K562 (cell line): ENCODE data around the gene ZNF213. TPM values are rescaled to one million over a fixed set of nuclear protein-coding genes. Genes with fewer than 3 reads are reported as not detected.

ENCODE experiments used
- BHLHE40 ChIP-seq: IDR thresholded peaks from 2 replicates; pipeline ENCODE4 v1.6.1; 2011; ENCODE audit warnings: low read length, improper control_type of control experiment
- CBX3 ChIP-seq, 2 experiments: IDR thresholded peaks; 1 replicate in 1 of 2; 2 replicates in 1 of 2; pipeline ENCODE4 v1.6.1; 2012; ENCODE audit warnings: inconsistent platforms in 2 of 2, low read length in 2 of 2, borderline replicate concordance in 1 of 2, control low read depth in 1 of 2
- DPF2 ChIP-seq: fragments of 450-650 bp; IDR thresholded peaks from 2 replicates; pipeline ENCODE4 v1.6.1; 2016
- KDM4B ChIP-seq, 2 experiments: fragments of 450-650 bp in 1 of 2; sonication (generic) in 1 of 2; IDR thresholded peaks; 2 replicates each; pipeline ENCODE4 v1.6.1; 2016 to 2017; ENCODE audit warnings: borderline replicate concordance in 2 of 2, antibody characterized with exemption in 1 of 2, low read depth in 1 of 2, mild to moderate bottlenecking in 1 of 2
- KLF6 ChIP-seq: fragments of 250-450 bp; sonication (Bioruptor Pico); IDR thresholded peaks from 2 replicates; pipeline ENCODE4 v1.4.0; 2020; ENCODE audit warnings: mild to moderate bottlenecking, moderate library complexity, borderline replicate concordance
- LEF1 ChIP-seq: fragments of 450-650 bp; IDR thresholded peaks from 2 replicates; pipeline ENCODE4 v1.6.1; 2016; ENCODE audit warnings: mild to moderate bottlenecking
- NR4A1 ChIP-seq, 2 experiments: fragments of 250-450 bp in 1 of 2; fragments of 450-650 bp in 1 of 2; sonication (Bioruptor Pico) in 1 of 2; IDR thresholded peaks; 2 replicates each; pipeline versions ENCODE4 v1.4.0 to v1.6.1; 2016 to 2020; ENCODE audit warnings: mild to moderate bottlenecking in 2 of 2, missing compliant biosample characterization in 1 of 2, missing genetic modification characterization in 1 of 2, moderate library complexity in 1 of 2
- POLR2A ChIP-seq: fragments of 450-650 bp; conservative IDR thresholded peaks from 2 replicates; pipeline ENCODE4 v1.6.1; 2016
- RBFOX2 ChIP-seq: fragments of 200-400 bp; formaldehyde crosslinking; IDR thresholded peaks from 2 replicates; pipeline ENCODE4 v1.6.1; 2017; ENCODE audit warnings: low read depth, mild to moderate bottlenecking, low read length, moderate library complexity
- SREBF2 ChIP-seq: sonication (generic); formaldehyde crosslinking; IDR thresholded peaks from 2 replicates; pipeline ENCODE4 v1.4.0; 2020; ENCODE audit warnings: mild to moderate bottlenecking, missing genetic modification reagents
- ZFX ChIP-seq: sonication (generic); formaldehyde crosslinking; IDR thresholded peaks from 2 replicates; pipeline ENCODE4 v1.8.0; 2022; ENCODE audit warnings: mild to moderate bottlenecking, missing genetic modification reagents, moderate library complexity
- ZKSCAN3 ChIP-seq: fragments of 250-450 bp; sonication (Bioruptor Pico); IDR thresholded peaks from 2 replicates; pipeline ENCODE4 v1.4.0; 2020
- polyA plus RNA-seq, 8 experiments: library from polyadenylated mRNA; depleted of rRNA in 4 of 8; stranded (reverse) in 5 of 8; unstranded in 3 of 8; fragments of >200 nt; fragmentation: Nextera tagmentation in 2 of 8; fragmentation: Illumina TruSeq in 1 of 8; extraction: Ambion mirVana in 2 of 8; extraction: Trizol in 1 of 8; gene quantifications; 2 replicates each; pipeline versions ENCODE4 v1.2.1 to v1.2.3, GENCODE V29; 2011 to 2014; ENCODE audit warnings: inconsistent platforms in 1 of 8, missing spikeins in 1 of 8
- total RNA-seq, 7 experiments: library from RNA; depleted of rRNA in 6 of 7; stranded (reverse); fragments of >200 nt in 6 of 7; fragmentation: Illumina TruSeq in 2 of 7; extraction: Trizol in 2 of 7; gene quantifications; 2 replicates each; pipeline versions ENCODE4 v1.2.1 to v1.2.3, GENCODE V29; 2011 to 2021; ENCODE audit warnings: low replicate concordance in 1 of 7
- TF ChIP-seq, protein P1 (sequence below), 2 experiments: fragments of 450-650 bp; conservative IDR thresholded peaks; 2 replicates each; pipeline ENCODE4 v1.6.1; 2017; ENCODE audit warnings: mild to moderate bottlenecking in 2 of 2, moderate library complexity in 2 of 2
- TF ChIP-seq, protein P2 (sequence below): sonication (generic); formaldehyde crosslinking; IDR thresholded peaks from 2 replicates; pipeline ENCODE4 v1.8.0; 2022; ENCODE audit warnings: mild to moderate bottlenecking, low read depth, missing genetic modification reagents
- TF ChIP-seq, protein P3 (sequence below): sonication (generic); formaldehyde crosslinking; IDR thresholded peaks from 2 replicates; pipeline ENCODE4 v1.8.1; 2023; ENCODE audit warnings: mild to moderate bottlenecking, missing genetic modification reagents

ZNF213 gene
- total and polyA plus RNA-seq, 9 of the 15 experiments (the other 6 are each of a cell fraction or from before 2014, with no cell fraction given): 0.49 to 10.0 (median 1.8) TPM

DNA sequence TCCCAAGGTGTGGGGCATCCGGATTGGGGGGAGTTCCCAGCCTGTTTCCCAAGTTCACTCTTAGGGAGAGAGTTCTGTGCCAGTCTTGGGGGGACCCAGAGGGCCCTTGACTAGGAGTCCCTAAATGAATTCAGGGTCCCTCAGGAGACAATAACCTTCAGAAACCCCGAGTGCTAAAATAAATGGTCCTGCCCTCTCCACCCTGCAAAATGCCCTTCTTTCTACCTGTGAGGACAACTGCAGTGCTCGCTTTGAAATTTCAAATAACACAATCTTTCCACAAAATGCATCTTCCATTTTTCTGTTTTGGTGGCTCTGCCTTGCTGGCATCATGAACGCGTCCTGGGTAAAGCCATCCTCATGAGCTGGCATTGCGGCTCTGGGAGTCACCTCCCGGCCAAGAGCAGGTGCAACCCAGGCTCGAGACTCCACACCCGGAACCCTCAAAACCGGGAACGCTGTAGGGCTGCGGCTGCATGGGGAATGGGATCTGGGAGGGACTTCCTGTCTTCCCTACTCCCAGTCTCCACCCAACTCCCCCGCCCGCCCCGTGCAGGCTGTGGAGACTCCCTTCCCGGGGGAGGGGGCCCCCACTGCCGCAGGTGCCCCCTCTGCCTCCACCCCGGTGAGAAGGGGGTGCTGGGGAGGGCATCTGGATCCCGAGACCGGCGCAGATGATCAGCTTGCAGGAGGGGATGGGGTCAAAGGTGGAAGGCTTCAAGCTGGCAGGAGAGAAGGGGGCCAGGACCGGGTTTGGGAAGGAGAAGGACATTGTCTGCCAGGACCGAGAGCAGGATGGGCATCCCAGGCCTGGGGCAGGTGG lies 22.6 kb upstream of the ZNF213 start, which contains the start of gene ZNF205 (continued):
- TF ChIP-seq RBFOX2 (peak; percentile 65), LEF1 (no peak), ZFX (CRISPR knock-in tag) (peak; percentile 38), SREBF2 (CRISPR knock-in tag) (no peak), DPF2 (0 out of 2 replicates have a peak, but pooled peaks have one; percentile 22), KLF6 (CRISPR knock-in tag) (no peak), KDM4B (IDR thresholded peaks at IDR 0.05; ENCODE audit: borderline replicate concordance in 2 of 2, low read depth in 1 of 2) (peak in 1 of 2 experiments; percentile 55; a peak in 1 of 4 replicates), NR4A1 (CRISPR knock-in tag; IDR thresholded peaks at IDR 0.05) (no peak), NR4A1 (tag; IDR thresholded peaks at IDR 0.05) (no peak), POLR2A (peak; percentile 50; the same call in 1 of the 2 replicates), ZKSCAN3 (CRISPR knock-in tag) (no peak), CBX3 (IDR thresholded peaks at IDR 0.05; ENCODE audit: borderline replicate concordance in 1 of 2, low read length in 2 of 2) (peak in 1 of 2 experiments; percentile 58; a peak in 1 of 3 replicates), BHLHE40 (peak; percentile 52; the same call in 1 of the 2 replicates)
- TF ChIP-seq, protein P1, sequence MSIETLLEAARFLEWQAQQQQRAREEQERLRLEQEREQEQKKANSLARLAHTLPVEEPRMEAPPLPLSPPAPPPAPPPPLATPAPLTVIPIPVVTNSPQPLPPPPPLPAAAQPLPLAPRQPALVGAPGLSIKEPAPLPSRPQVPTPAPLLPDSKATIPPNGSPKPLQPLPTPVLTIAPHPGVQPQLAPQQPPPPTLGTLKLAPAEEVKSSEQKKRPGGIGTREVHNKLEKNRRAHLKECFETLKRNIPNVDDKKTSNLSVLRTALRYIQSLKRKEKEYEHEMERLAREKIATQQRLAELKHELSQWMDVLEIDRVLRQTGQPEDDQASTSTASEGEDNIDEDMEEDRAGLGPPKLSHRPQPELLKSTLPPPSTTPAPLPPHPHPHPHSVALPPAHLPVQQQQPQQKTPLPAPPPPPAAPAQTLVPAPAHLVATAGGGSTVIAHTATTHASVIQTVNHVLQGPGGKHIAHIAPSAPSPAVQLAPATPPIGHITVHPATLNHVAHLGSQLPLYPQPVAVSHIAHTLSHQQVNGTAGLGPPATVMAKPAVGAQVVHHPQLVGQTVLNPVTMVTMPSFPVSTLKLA (conservative IDR thresholded peaks at IDR 0.05): peak; percentile 42 to 57; a peak in 3 of 4 replicates
- TF ChIP-seq, protein P2, sequence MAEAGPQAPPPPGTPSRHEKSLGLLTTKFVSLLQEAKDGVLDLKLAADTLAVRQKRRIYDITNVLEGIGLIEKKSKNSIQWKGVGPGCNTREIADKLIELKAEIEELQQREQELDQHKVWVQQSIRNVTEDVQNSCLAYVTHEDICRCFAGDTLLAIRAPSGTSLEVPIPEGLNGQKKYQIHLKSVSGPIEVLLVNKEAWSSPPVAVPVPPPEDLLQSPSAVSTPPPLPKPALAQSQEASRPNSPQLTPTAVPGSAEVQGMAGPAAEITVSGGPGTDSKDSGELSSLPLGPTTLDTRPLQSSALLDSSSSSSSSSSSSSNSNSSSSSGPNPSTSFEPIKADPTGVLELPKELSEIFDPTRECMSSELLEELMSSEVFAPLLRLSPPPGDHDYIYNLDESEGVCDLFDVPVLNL (CRISPR knock-in tag): no peak
- TF ChIP-seq, protein P3, sequence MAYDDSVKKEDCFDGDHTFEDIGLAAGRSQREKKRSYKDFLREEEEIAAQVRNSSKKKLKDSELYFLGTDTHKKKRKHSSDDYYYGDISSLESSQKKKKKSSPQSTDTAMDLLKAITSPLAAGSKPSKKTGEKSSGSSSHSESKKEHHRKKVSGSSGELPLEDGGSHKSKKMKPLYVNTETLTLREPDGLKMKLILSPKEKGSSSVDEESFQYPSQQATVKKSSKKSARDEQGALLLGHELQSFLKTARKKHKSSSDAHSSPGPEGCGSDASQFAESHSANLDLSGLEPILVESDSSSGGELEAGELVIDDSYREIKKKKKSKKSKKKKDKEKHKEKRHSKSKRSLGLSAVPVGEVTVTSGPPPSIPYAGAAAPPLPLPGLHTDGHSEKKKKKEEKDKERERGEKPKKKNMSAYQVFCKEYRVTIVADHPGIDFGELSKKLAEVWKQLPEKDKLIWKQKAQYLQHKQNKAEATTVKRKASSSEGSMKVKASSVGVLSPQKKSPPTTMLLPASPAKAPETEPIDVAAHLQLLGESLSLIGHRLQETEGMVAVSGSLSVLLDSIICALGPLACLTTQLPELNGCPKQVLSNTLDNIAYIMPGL (CRISPR knock-in tag): no peak
